GM18519 (cell line): Measurements from ENCODE around the gene TRIP13.
"Not testable (repeated sequence)": the region's sequence is repeated elsewhere in the genome, so short reads cannot be mapped to it uniquely, and the experiment has no call there.

Experiments used
- ATAC-seq: cut with Tn5 transposase; IDR thresholded peaks from one replicate; pipeline ENCODE4 v1.9.1; 2021; ENCODE audit warnings: mild to moderate bottlenecking, moderate library complexity; ENCODE audit not compliant: unreplicated experiment, low FRiP score

Gene TRIP13

GRCh38 chr5:889075-889710 lies 3.5 kb upstream of the TRIP13 start:
- ATAC-seq, result no peak

GRCh38 chr5:891117-891836 lies 1.4 kb upstream of the TRIP13 start:
- ATAC-seq, result no peak

- no peak for ATAC-seq
Measured at GRCh38 chr5:891837-892393, 769 bp upstream of the TRIP13 start.

- ATAC-seq, result no peak
Measured at GRCh38 chr5:893137-893506, 438 bp downstream of the TRIP13 start.

- ATAC-seq, result no peak
Measured at GRCh38 chr5:893711-894110, 1.0 kb downstream of the TRIP13 start.

GRCh38 chr5:900781-901180 lies 8.1 kb downstream of the TRIP13 start:
- no peak for ATAC-seq

GRCh38 chr5:902129-902916 lies 9.6 kb downstream of the TRIP13 start:
- no peak for ATAC-seq

GRCh38 chr5:903756-904096 lies 11.0 kb downstream of the TRIP13 start:
- no peak for ATAC-seq

- ATAC-seq, result no peak
Measured at GRCh38 chr5:905139-905642, 12.5 kb downstream of the TRIP13 start.

GRCh38 chr5:907366-907910 lies 14.8 kb downstream of the TRIP13 start:
- no peak for ATAC-seq

GRCh38 chr5:908172-908571 lies 15.5 kb downstream of the TRIP13 start:
- ATAC-seq, result no peak

- ATAC-seq, result no peak
Measured at GRCh38 chr5:909086-909485, 16.4 kb downstream of the TRIP13 start.

GRCh38 chr5:909994-910768 lies 17.5 kb downstream of the TRIP13 start:
- ATAC-seq, result no peak

GRCh38 chr5:910769-911160 lies 18.1 kb downstream of the TRIP13 start:
- no peak for ATAC-seq

- ATAC-seq, result no peak
Measured at GRCh38 chr5:911601-912000, 18.9 kb downstream of the TRIP13 start.

- ATAC-seq, result no peak
Measured at GRCh38 chr5:912280-913091, 19.8 kb downstream of the TRIP13 start.

- no peak for ATAC-seq
Measured at GRCh38 chr5:914174-914573, 21.5 kb downstream of the TRIP13 start.

- no peak for ATAC-seq
Measured at GRCh38 chr5:914612-915011, 21.9 kb downstream of the TRIP13 start.

GRCh38 chr5:915346-915745 lies 22.7 kb downstream of the TRIP13 start:
- ATAC-seq, result not testable (repeated sequence)
